ENCODE results near the gene ARHGAP22.

ARHGAP22 gene

DNA sequence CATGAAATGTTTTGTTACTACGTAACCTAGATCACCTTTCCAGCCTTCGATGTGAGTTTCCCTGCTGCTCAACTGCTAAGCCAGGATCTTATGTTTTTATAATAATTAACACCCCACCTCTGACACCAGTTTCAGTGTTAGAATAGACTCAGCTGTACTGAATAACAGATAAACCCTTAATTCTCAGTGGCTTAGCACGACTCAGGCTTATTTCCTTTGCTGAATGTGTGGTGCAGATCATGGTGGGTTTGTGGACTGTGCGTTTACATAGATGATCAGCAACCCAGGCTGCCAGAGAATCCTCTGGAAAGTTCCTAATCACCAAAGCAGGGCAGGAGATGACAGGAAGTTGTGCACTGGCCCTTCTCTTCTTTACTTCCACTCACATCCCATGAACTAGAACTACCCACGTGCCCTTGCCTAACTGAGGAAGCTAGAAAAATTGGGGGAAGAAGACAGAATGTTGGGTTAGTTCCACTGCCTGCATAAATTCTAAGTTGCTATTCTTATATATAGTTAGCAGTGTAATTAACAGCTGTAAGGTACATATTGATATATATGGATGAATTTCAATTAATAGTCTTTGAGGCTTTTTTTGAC, 186.6 kb downstream of the ARHGAP22 start:
- no peak for DNase-seq (ENCODE audit: low spot score)

- no peak for DNase-seq (ENCODE audit: low spot score)
Measured at GRCh38 chr10:48417374-48417773, 187.5 kb downstream of the ARHGAP22 start.

- DNase-seq (ENCODE audit: low spot score) = no peak
Measured at GRCh38 chr10:48416584-48417232, 188.2 kb downstream of the ARHGAP22 start.

GRCh38 chr10:48414778-48415177, 190.1 kb downstream of the ARHGAP22 start:
- no peak for DNase-seq (ENCODE audit: low spot score)

- DNase-seq (ENCODE audit: low spot score) = no peak
Measured at GRCh38 chr10:48414160-48414559, 190.7 kb downstream of the ARHGAP22 start.

GRCh38 chr10:48412933-48413332, 191.9 kb downstream of the ARHGAP22 start:
- no peak for DNase-seq (ENCODE audit: low spot score)

DNA sequence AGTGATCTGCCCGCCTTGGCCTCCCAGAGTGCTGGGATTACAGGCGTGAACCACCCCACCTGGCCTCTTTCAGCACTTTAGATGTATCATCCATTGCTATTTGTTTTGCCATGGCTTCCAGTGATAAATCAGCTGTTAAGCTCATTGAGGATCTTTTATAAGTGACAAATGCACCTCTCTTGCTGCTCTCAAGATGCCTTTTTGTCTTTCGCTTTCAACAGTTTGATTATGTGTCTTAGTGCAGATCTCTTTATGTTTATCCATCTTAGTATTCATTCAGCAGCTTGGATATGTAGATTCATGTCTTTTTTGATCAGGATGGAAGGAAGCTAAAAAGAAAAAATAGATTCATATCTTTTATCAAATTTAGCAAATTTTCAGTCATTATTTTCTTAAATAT, 192.8 kb downstream of the ARHGAP22 start:
- no peak for DNase-seq (ENCODE audit: low spot score)

- no peak for DNase-seq (ENCODE audit: low spot score)
Measured at GRCh38 chr10:48411510-48411909, 193.4 kb downstream of the ARHGAP22 start.

DNA sequence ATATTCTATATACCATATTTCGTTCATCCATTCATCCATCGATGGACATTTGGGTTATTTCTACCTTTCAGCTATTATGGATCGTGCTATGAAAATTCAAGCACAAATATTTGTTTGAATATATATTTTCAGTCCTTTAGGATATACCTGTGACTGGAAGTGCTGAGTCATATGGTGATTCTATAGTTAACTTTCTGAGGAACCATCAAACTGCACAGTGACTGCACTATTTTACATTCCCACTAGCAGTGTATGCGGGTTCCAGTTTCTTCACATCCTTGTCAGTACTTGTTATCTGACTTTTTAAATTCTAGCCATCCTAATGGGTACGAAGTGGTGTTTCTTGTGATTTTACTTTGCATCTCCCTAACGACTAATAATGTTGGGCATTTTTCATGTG, 194.4 kb downstream of the ARHGAP22 start:
- DNase-seq (ENCODE audit: low spot score) = no peak

- DNase-seq (ENCODE audit: low spot score) = no peak
Measured at GRCh38 chr10:48406658-48407057, 198.2 kb downstream of the ARHGAP22 start.

DNA sequence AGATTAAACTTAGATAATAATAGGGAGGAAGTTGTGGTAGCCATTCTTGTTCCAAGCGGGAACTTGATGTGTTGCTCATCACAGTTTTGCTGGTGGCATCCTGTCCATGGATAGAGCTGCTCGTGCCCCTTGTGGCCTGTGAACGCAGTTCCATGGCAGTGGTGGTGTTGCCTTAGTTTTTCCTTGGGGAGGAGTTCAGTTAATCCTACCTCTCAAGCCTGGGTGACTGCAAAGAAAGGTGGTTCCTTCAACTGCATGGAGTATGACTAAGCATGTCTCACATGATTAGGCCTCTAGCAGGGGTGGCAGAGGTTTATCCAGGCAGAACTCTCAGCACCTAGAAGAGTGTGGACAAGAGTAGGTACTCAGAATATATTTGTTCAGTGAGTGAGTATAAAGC, 198.7 kb downstream of the ARHGAP22 start:
- no peak for DNase-seq (ENCODE audit: low spot score)

DNA sequence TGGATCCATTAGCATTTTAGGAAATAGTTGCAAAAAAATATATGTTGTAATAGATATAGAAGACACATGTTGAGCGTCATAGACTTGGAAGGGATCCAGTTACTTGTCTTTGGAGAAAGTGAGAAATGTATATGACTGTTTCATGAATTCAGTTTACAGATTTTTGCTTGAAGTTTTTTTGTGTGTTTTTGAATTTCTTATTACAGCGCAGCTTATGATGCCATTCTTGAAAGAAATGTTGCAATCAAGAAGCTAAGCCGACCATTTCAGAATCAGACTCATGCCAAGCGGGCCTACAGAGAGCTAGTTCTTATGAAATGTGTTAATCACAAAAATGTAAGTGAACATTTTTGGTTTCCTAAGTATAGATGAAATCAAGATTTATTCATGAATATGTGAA, 200.2 kb downstream of the ARHGAP22 start:
- no peak for DNase-seq (ENCODE audit: low spot score)

DNA sequence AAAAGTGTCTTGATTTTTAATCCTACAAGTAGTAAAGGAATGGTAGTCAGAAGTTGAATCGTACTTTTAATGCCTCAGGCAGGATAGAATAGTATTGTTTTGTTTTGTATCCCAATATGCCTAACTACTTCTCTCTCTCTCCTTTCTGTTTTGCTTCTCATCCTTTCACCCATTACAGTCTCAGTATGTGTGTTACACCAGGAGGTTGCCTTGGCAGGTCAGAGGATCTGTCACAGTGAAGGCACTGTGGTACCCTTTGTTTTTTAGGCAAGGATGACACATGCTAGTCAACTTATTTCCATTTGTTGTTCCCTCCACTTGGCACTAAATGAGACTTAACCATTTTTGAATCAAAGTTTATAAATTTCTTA, 204.0 kb downstream of the ARHGAP22 start:
- no peak for DNase-seq (ENCODE audit: low spot score)

DNA sequence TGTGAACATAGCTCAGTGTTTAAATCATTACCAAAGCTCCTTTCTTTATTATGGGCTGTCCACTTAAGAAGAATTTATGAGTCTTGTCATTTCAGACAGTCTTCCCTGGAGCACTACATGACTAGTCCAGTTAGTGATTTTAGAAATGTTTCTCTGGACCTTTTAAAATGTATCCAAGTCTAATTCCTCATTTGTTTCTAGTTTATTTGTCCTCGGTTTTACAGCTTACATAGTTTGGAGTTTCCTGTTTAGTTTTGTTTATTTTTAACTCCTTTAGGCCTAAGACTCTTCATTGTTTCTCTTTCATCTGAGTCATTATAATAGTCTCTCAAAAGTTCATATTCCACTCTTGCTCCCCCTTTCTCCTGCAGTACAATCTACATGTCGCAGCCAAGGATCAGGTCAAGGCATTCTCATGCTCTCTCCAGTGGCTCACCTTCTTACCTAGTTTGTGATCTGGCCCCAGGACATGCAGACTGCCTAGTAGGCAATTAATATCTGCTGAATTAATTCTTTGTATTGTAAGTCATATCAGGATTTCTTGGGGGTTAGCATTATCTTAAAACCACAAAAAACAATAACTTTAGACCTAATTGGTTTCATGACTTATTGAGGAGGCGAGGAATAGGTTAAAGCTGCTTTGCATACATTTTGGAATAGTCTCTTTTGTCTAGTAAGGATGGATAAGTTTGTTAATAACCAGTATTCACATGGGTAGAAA, 204.6 kb downstream of the ARHGAP22 start:
- DNase-seq (ENCODE audit: low spot score) = no peak

DNA sequence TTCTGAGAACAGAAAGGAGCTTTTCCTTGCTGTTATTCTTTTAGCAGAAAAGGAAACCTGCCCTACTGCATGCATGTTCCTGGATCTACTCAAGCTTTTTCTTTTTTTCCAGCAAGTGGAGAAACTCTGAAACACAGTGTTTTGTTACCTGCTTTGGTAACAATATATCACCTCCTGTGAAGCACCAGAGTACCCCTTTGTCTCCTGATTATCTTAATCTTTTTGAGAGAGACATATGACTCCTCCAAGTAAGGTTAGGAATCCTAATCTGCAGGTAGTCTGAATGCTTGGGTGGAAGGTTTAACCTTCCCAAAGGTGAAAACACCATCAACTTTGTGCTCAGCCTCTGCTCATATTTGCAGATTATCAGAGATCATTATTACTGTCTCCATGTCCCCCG, 205.3 kb downstream of the ARHGAP22 start:
- no peak for DNase-seq (ENCODE audit: low spot score)

GRCh38 chr10:48399056-48399541, 205.8 kb downstream of the ARHGAP22 start:
- no peak for DNase-seq (ENCODE audit: low spot score)

DNA sequence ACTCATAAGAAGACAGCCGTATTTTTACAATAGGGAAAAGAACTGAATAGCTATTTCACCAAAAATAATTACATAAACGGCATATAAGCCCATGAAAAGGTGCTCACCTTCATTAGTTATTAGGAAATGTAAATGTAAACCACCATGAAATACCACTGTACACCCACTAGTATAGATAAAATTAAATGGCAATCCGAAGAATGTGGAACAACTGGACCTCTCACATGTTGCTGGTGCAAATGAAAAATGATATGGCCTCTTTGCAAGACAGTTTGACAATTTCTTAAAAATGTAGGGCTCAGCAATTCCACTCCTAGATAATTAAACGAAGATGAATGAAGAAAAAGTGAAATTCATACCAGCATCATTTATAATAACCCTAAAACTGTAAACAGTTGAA, 206.6 kb downstream of the ARHGAP22 start:
- DNase-seq (ENCODE audit: low spot score) = no peak
